ENCODE data around the gene GMDS.

- TF ChIP-seq CTCF (IDR thresholded peaks at IDR 0.05) = no peak
- no peak for TF ChIP-seq POLR2A (IDR thresholded peaks at IDR 0.05)
Observed at GRCh38 chr6:1958257-1958656, 287.1 kb downstream of the GMDS start.

Measured in heart left ventricle (tissue), 13 donors.